Fibroblast of lung (primary cell): ENCODE data around the gene KLHDC7B.

Experiments
- CTCF ChIP-seq, 2 donors: IDR thresholded peaks in 1 of 2; conservative IDR thresholded peaks in 1 of 2; 1 replicate in 1 of 2; 2 replicates in 1 of 2; pipeline ENCODE4 v1.5.1; 2011 to 2012; ENCODE audit warnings: low read length in 2 of 2, control low read depth in 1 of 2, inconsistent platforms in 1 of 2, low read depth in 1 of 2, mild to moderate bottlenecking in 1 of 2
- EZH2 ChIP-seq: IDR thresholded peaks from 2 replicates; pipeline ENCODE4 v1.5.1; 2012; ENCODE audit warnings: low read length, control low read depth, mild to moderate bottlenecking; ENCODE audit errors: missing control alignments

- TF ChIP-seq CTCF (conservative IDR thresholded peaks at IDR 0.05 in 1 of 2, IDR thresholded peaks at IDR 0.05 in 1 of 2; ENCODE audit: low read depth in 1 of 2, low read length in 2 of 2) (no peak), EZH2 (no peak)
These were observed 7.9 kb upstream of the KLHDC7B start for GRCh38 chr22:50537765-50538164.
